ENCODE results near the gene ALKAL2.

Gene ALKAL2

DNA sequence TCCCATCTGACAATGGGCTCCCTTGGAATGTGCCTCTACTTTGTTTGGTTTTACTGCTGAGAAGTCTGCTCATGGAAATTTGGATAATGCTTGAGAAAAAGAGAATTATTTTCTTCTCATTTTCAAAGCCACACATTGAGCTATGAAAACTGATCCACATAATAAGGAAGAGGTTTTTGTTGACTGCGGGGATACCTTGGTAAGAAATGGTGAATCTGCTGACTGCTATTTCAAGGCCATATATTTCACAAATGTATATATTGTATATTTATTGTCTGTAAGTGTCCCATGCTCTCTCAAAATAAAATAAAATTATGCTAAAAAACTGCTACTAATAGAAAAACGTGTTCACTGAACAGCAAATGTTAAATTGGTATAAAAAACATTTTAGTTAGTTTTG is 39.2 kb downstream of the ALKAL2 start:
- DNase-seq (ENCODE audit: low read depth in 1 of 2, low spot score in 1 of 2) = no peak

DNA sequence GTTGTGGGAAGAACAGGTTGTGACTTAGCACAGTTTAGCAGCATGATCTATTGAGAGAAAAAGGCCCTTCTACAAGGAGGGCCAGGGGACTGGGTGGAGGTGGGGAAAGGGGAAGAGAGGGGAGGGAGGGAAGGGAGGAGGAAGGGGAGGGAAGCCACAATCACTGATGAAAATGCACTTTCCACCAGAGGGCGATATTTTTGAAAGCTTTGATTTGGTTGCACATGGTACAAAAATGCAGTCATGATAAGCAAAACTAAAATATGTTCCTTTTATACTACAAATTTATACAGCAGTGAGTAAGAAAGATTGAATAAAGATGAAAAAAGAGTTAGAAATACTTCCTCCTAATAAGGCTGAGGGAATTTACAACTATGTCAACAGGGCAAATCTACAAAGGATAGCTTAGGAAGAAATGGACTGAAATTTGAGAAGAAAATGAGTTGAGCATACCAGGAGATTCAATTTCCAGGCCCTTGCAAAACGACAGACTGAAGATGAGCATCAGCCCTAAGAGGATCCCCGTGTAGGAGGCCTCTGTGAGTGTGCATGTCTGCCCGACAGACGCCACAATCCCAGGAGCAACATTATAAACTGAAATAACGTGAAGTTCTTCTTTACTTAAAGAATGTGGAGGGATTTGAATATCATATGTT is 41.3 kb downstream of the ALKAL2 start:
- DNase-seq (ENCODE audit: low read depth in 1 of 2, low spot score in 1 of 2) = no peak

DNA sequence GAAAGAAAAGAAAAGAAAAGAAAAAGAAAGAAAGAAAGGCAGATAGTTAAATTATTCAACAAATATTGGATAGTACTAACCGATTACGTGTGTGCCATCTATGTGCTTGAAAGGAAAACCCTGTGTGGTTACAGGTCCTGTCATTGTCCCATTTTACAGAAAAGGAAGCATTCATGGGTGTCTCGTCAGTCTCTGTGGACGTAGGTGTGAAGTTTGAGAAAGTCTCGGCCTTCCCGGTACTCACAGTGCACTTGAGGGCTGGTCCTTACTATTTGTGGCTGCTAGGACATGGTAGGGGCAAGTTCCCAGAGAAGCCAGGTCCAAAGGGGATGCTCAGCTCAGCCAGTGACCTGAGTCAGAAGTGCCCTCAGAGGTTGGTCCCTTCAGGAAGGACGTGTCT is 43.3 kb downstream of the ALKAL2 start:
- DNase-seq (ENCODE audit: low read depth in 1 of 2, low spot score in 1 of 2) = no peak

DNA sequence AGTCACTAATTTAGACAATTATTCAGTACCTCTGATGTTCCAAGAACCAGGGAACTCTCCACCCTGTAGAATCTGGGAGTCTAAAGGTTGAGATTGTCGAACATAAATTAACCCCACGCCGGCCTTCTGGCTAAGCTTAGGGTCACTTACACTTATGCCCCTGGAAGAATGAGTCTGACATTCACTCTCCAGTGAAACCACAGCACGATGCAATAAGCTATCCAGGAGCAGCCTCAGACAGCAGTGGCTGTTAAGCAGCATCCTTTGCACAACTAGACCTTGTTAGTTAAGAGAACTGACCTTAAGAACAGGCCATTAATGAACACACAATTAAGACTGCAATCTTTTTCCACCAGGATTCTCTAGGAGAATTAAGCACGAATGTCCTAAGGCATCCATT is 49.0 kb downstream of the ALKAL2 start:
- DNase-seq (ENCODE audit: low read depth in 1 of 2, low spot score in 1 of 2) = no peak

GRCh38 chr2:238431-238830 is 49.5 kb downstream of the ALKAL2 start:
- no peak for DNase-seq (ENCODE audit: low read depth in 1 of 2, low spot score in 1 of 2)

DNA sequence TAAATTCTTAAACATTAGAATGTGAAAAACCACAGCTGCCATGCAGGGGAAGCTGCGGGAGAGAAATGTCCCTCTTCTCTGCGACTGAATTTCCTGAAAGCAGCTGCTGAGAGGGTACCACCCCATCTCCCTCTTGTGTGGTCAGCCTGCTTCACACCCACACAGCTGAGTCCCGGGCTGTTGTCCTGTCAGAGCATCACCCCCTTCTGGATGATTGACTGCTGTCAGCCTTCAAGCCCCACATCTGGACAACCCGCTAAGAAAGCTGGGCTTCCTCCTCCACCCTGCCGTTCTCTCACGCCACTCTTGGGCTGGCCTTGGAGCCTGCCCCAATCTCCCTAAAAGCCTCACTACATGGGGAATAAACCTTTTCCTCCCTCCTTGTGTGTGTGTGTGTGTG is 50.0 kb downstream of the ALKAL2 start:
- DNase-seq (ENCODE audit: low read depth in 1 of 2, low spot score in 1 of 2) = no peak

DNA sequence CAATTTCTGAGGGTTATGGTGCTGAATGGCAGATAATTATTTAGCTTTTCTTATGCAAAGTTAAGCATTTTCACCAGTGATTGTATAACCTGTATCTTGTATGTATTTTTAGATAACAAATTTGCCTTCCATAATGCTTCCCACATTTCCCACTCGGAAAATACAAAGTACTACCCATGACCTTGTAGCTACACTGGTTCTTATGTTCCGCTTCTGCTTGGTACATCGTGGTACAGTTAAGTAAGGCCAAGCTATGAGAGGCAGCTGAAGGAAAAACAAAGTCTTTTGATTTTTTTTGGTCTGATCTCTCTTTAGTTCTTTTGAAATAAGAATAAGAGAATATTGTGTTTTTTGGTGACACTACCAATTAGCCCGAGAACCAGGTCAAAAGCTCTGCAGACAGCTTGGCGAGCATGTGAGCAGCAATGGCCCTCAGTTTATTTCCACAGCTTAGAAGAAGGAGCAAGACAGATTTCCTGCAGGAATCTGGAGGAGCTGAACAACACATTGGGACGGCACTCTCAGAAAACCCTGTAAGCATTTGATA is 50.8 kb downstream of the ALKAL2 start:
- no peak for DNase-seq (ENCODE audit: low read depth in 1 of 2, low spot score in 1 of 2)

- no peak for DNase-seq (ENCODE audit: low read depth in 1 of 2, low spot score in 1 of 2)
Measured at GRCh38 chr2:234421-234820, 53.5 kb downstream of the ALKAL2 start.

GRCh38 chr2:233030-233429 is 54.9 kb downstream of the ALKAL2 start:
- DNase-seq (ENCODE audit: low read depth in 1 of 2, low spot score in 1 of 2) = no peak

DNA sequence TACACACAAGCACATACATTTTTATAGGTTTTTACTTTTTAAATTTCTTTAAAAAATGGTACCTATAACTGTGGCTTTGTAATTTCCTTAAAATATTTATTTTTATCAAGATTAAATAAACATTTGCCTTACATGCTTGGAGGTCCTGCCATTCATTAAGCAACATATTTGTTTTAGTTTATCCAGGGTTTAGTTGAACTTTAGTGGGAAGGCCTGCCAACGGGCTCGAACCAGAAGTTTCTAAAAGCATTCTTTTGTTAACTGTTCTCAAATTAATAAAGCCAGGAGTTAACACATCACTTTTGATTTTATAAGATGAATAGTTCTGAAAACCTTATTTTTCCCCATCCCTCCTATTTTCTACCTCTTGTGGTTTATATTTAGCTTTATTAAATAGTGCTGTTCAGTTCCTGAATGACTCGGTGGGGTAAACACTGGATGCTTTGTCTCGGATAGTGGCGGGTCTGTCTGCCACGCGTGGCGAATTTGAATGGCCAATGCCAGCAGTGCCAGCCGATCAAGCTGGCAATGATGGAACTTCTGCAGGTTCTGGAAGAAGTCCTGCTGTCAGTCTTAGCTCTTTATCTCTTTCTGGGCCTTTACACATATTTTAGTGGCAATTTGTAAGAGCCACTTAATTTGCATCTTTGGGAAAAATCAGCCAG is 56.2 kb downstream of the ALKAL2 start:
- DNase-seq (ENCODE audit: low read depth in 1 of 2, low spot score in 1 of 2) = no peak

Data from stimulated activated CD4-positive, alpha-beta T cell treated with anti-CD3 and anti-CD28 coated beads, Interleukin-15, amount 100 ng/mL, for 1 hour (primary cell).